Neural progenitor cell (in vitro differentiated cells): ENCODE data around the gene BAIAP2. TPM values are rescaled to one million over a fixed set of nuclear protein-coding genes. Genes with fewer than 3 reads are reported as not detected.

Experiments
- DNase-seq: peaks from one replicate; pipeline ENCODE4 v3.0.0-alpha.2; 2016; ENCODE audit warnings: low spot score
- H2AFZ ChIP-seq: fragments of 200-600 bp; sonication (generic); replicated peaks from 2 replicates; pipeline ENCODE4 v1.6.1; 2016; ENCODE audit warnings: antibody characterized with exemption
- H3F3A ChIP-seq: fragments of 200-600 bp; sonication (generic); 2 replicates; pipeline ENCODE4 v1.6.1; 2016; ENCODE audit warnings: antibody characterized with exemption, low read depth
- H3K27ac ChIP-seq: fragments of 200-600 bp; sonication (generic); 2 replicates; pipeline ENCODE4 v1.5.1; 2016; ENCODE audit warnings: mild to moderate bottlenecking
- H3K27me3 ChIP-seq: fragments of 200-600 bp; sonication (generic); 2 replicates; pipeline ENCODE4 v1.6.1; 2016; ENCODE audit warnings: mild to moderate bottlenecking, moderate library complexity
- H3K36me3 ChIP-seq: fragments of 200-600 bp; sonication (generic); 2 replicates; pipeline ENCODE4 v1.5.1; 2016
- H3K4me1 ChIP-seq: fragments of 200-600 bp; sonication (generic); 2 replicates; pipeline ENCODE4 v1.6.1; 2016; ENCODE audit warnings: mixed run types
- H3K4me2 ChIP-seq: fragments of 200-600 bp; sonication (generic); 2 replicates; pipeline ENCODE4 v1.6.1; 2016
- H3K4me3 ChIP-seq: fragments of 200-600 bp; sonication (generic); 2 replicates; pipeline ENCODE4 v1.5.1; 2016
- H3K79me2 ChIP-seq: fragments of 200-600 bp; sonication (generic); 2 replicates; pipeline ENCODE4 v1.6.1; 2016; ENCODE audit warnings: low read depth
- H3K9ac ChIP-seq: fragments of 200-600 bp; sonication (generic); 2 replicates; pipeline ENCODE4 v1.6.1; 2016
- H3K9me3 ChIP-seq: fragments of 200-600 bp; sonication (generic); 2 replicates; pipeline ENCODE4 v1.5.1; 2016; ENCODE audit warnings: low read depth
- H4K20me1 ChIP-seq: fragments of 200-600 bp; sonication (generic); 2 replicates; pipeline ENCODE4 v1.6.1; 2016; ENCODE audit warnings: low read depth
- H3K27ac Mint-ChIP-seq: 3 replicates; pipeline ENCODE4 v1.8.0; 2021; ENCODE audit warnings: mixed read lengths
- H3K27me3 Mint-ChIP-seq: 2 replicates; pipeline ENCODE4 v1.8.0; 2022; ENCODE audit warnings: low read depth, mild to moderate bottlenecking, inconsistent platforms, moderate library complexity, mixed read lengths; ENCODE audit not compliant: insufficient read depth
- H3K36me3 Mint-ChIP-seq: 3 replicates; pipeline ENCODE4 v1.8.0; 2021; ENCODE audit warnings: mixed read lengths
- H3K4me1 Mint-ChIP-seq: 3 replicates; pipeline ENCODE4 v1.8.0; 2021; ENCODE audit warnings: mixed read lengths
- H3K4me3 Mint-ChIP-seq: 3 replicates; pipeline ENCODE4 v1.8.0; 2021; ENCODE audit warnings: mild to moderate bottlenecking, moderate library complexity, mixed read lengths
- H3K9me3 Mint-ChIP-seq: 3 replicates; pipeline ENCODE4 v1.8.0; 2020; ENCODE audit warnings: mixed read lengths
- CTCF ChIP-seq: fragments of 200-600 bp; sonication (generic); IDR thresholded peaks from 2 replicates; pipeline ENCODE4 v1.5.1; 2017; ENCODE audit warnings: antibody characterized with exemption, mild to moderate bottlenecking
- EZH2 ChIP-seq: fragments of 200-600 bp; sonication (generic); IDR thresholded peaks from 2 replicates; pipeline ENCODE4 v1.6.1; 2017; ENCODE audit warnings: antibody characterized with exemption, mild to moderate bottlenecking, moderate library complexity
- EZH2phosphoT487 ChIP-seq: fragments of 200-600 bp; sonication (generic); IDR thresholded peaks from 2 replicates; pipeline ENCODE4 v1.6.1; 2017; ENCODE audit warnings: antibody characterized with exemption
- total RNA-seq: library from RNA; depleted of rRNA; stranded (reverse); fragments of >200 nt; gene quantifications from 2 replicates; pipeline ENCODE4 v1.2.3, GENCODE V29; 2015; ENCODE audit warnings: low replicate concordance

Gene BAIAP2
- total RNA-seq, 1 donor from 2014 or later = 15.6 TPM

- H3K27ac Mint-ChIP-seq = no peak overlapping the region
- Histone ChIP-seq H3K4me1 (no peaks in the 10 kb centered on the region), H3K9me3 (no peaks in the 10 kb centered on the region), H3K36me3 (no peaks in the 10 kb centered on the region), H4K20me1 (no peaks in the 10 kb centered on the region), H3K79me2 (no peaks in the 10 kb centered on the region), H3K4me2 (no peak overlapping the region), H3F3A (no peaks in the 10 kb centered on the region), H3K27ac (no peak overlapping the region), H3K9ac (no peak overlapping the region), H3K4me3 (no peak overlapping the region), H3K27me3 (no peaks in the 10 kb centered on the region), H2AFZ (no peak overlapping the region)
- H3K27me3 Mint-ChIP-seq = no peaks in the 10 kb centered on the region
- H3K4me1 Mint-ChIP-seq = peaks cover 6% of the 10 kb centered on the region
- TF ChIP-seq EZH2 = no peak
- TF ChIP-seq EZH2phosphoT487 = no peak
- no peak for TF ChIP-seq CTCF
- no peak for DNase-seq
- H3K4me3 Mint-ChIP-seq = no peak overlapping the region
- H3K36me3 Mint-ChIP-seq = no peaks in the 10 kb centered on the region
- H3K9me3 Mint-ChIP-seq = no peaks in the 10 kb centered on the region
Observed at GRCh38 chr17:81147701-81148100, 112.8 kb downstream of the BAIAP2 start.

- H4K20me1 ChIP-seq = no peaks in the 10 kb centered on the region
- no peaks in the 10 kb centered on the region for H3K9me3 ChIP-seq
- Mint-ChIP-seq H3K27ac (peak overlapping the region; percentile 65), H3K4me3 (no peak overlapping the region), H3K9me3 (no peaks in the 10 kb centered on the region), H3K36me3 (peaks cover 1% of the 10 kb centered on the region), H3K4me1 (peaks cover 4% of the 10 kb centered on the region), H3K27me3 (no peaks in the 10 kb centered on the region)
- H3K9ac ChIP-seq = no peak overlapping the region
- TF ChIP-seq CTCF (no peak), EZH2phosphoT487 (no peak), EZH2 (no peak)
- no peak overlapping the region for H3K4me3 ChIP-seq
- no peaks in the 10 kb centered on the region for H3K27me3 ChIP-seq
- H3K36me3 ChIP-seq = no peaks in the 10 kb centered on the region
- no peak overlapping the region for H3K27ac ChIP-seq
- H2AFZ ChIP-seq = no peak overlapping the region
- no peaks in the 10 kb centered on the region for H3K79me2 ChIP-seq
- no peaks in the 10 kb centered on the region for H3K4me1 ChIP-seq
- no peak overlapping the region for H3K4me2 ChIP-seq
- no peak for DNase-seq
- no peaks in the 10 kb centered on the region for H3F3A ChIP-seq
Observed at GRCh38 chr17:81148571-81148970, 113.6 kb downstream of the BAIAP2 start.

GRCh38 chr17:81148986-81149533 lies 114.1 kb downstream of the BAIAP2 start:
- no peak for DNase-seq
- TF ChIP-seq EZH2phosphoT487 (no peak), EZH2 (no peak), CTCF (no peak)
- Mint-ChIP-seq H3K27ac (no peak overlapping the region), H3K27me3 (no peaks in the 10 kb centered on the region), H3K36me3 (peaks cover 1% of the 10 kb centered on the region), H3K9me3 (no peaks in the 10 kb centered on the region), H3K4me1 (peaks cover 4% of the 10 kb centered on the region), H3K4me3 (no peak overlapping the region)
- Histone ChIP-seq H3K4me3 (no peak overlapping the region), H3F3A (no peaks in the 10 kb centered on the region), H3K9me3 (no peaks in the 10 kb centered on the region), H2AFZ (no peak overlapping the region), H3K27me3 (no peaks in the 10 kb centered on the region), H3K27ac (no peak overlapping the region), H4K20me1 (no peaks in the 10 kb centered on the region), H3K36me3 (no peaks in the 10 kb centered on the region), H3K9ac (no peak overlapping the region), H3K4me2 (no peak overlapping the region), H3K79me2 (no peaks in the 10 kb centered on the region), H3K4me1 (no peaks in the 10 kb centered on the region)
